Activated naive CD4-positive, alpha-beta T cell treated with anti-CD3 and anti-CD28 coated beads, Interleukin-2, amount 50 U/mL, for 24 hours (primary cell): ENCODE measurements around the gene PDCL3.

Experiments used
- H3K27ac Mint-ChIP-seq: one replicate; pipeline ENCODE4 v1.8.0; 2021; ENCODE audit warnings: mild to moderate bottlenecking, mixed read lengths
- H3K27me3 Mint-ChIP-seq: one replicate; pipeline ENCODE4 v1.8.0; 2021; ENCODE audit warnings: mixed read lengths
- H3K36me3 Mint-ChIP-seq: one replicate; pipeline ENCODE4 v1.8.0; 2021; ENCODE audit warnings: mixed read lengths
- H3K4me1 Mint-ChIP-seq: one replicate; pipeline ENCODE4 v1.8.0; 2021; ENCODE audit warnings: mixed read lengths
- H3K4me3 Mint-ChIP-seq: one replicate; pipeline ENCODE4 v1.8.0; 2021; ENCODE audit warnings: mild to moderate bottlenecking, mixed read lengths
- H3K9me3 Mint-ChIP-seq: one replicate; pipeline ENCODE4 v1.8.0; 2021; ENCODE audit warnings: mixed read lengths

Gene PDCL3

GRCh38 chr2:100544911-100545596 is 17.7 kb upstream of the PDCL3 start:
- Mint-ChIP-seq H3K4me1 (no peaks in the 10 kb centered on the region), H3K27me3 (peaks cover 2% of the 10 kb centered on the region), H3K36me3 (no peaks in the 10 kb centered on the region), H3K4me3 (no peak overlapping the region), H3K9me3 (no peaks in the 10 kb centered on the region), H3K27ac (no peak overlapping the region)

DNA sequence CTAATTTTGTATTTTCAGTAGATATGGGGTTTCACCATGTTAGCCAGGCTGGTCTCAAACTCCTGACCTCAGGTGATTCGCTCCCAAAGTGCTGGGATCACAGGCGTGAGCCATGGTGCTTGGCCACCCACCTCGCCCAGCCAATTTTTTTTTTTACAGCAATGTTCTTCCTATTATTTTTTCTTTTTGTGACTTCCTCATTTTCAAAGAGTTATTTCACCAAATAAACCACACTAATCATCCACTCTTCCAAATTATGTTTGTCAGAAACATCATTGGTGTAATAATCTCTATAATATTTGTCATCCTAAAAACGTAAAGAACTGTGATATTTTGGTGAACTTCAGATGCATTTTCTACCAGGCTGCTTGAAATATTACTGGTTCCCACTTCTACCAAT is 16.3 kb upstream of the PDCL3 start:
- H3K27ac Mint-ChIP-seq: no peak overlapping the region
- H3K36me3 Mint-ChIP-seq: no peaks in the 10 kb centered on the region
- peaks cover 2% of the 10 kb centered on the region for H3K27me3 Mint-ChIP-seq
- no peaks in the 10 kb centered on the region for H3K9me3 Mint-ChIP-seq
- H3K4me3 Mint-ChIP-seq: no peak overlapping the region
- no peaks in the 10 kb centered on the region for H3K4me1 Mint-ChIP-seq

- H3K4me1 Mint-ChIP-seq: peaks cover 2% of the 10 kb centered on the region
- H3K4me3 Mint-ChIP-seq: no peak overlapping the region
- H3K36me3 Mint-ChIP-seq: no peaks in the 10 kb centered on the region
- peaks cover 2% of the 10 kb centered on the region for H3K27me3 Mint-ChIP-seq
- H3K9me3 Mint-ChIP-seq: no peaks in the 10 kb centered on the region
- H3K27ac Mint-ChIP-seq: peak overlapping the region; percentile 79
Observed at GRCh38 chr2:100548771-100549170, 14.0 kb upstream of the PDCL3 start.

DNA sequence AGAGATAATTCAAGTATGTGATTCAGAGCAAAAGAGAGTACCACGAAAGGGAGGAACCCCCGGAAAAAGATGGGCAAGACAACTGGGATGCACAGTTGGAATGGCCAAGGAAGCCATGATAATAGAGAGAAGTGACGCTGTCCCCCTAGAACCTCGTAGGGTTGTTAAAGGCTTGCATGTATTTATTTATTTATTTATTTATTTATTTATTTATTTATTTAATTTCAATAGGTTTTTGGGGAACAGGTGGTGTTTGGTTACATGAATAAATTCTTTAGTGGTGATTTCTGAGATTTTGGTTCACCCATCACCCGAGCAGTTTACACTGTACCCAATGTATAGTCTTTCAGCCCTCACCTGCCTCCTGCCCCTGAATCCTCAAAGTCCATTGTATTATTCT is 11.5 kb upstream of the PDCL3 start:
- Mint-ChIP-seq H3K36me3 (no peaks in the 10 kb centered on the region), H3K27me3 (peaks cover 2% of the 10 kb centered on the region), H3K4me1 (peaks cover 18% of the 10 kb centered on the region), H3K9me3 (no peaks in the 10 kb centered on the region), H3K4me3 (no peak overlapping the region), H3K27ac (no peak overlapping the region)

DNA sequence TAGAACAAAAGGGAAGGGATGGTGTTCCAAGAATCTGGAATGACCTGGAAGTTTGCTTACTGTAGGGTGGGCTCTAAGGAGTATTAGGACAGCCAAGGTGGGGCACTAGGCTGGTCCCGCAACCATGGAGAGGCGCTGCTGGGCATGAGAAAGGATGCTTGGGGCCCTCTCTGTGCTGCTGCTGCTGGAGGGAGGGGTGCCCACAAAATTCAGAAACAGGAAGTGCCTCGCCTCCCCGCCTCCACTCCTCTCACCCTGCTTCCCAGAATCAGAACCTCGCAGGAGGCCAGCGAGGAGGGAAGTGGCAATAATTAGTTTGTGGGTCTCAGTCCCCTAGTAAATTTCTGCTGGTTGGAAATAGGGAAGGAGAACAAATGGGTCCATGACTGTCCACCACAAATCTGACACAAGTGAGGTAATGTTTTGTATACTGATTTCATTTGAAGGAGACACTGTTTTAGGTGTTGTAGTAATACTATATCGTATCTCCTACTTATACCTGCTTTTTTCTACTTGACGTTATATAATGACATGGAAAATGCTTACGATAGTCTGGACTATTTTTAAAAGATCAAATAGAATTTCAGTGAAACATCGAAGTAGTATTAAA is 7.9 kb upstream of the PDCL3 start:
- Mint-ChIP-seq H3K27me3 (no peaks in the 10 kb centered on the region), H3K4me3 (peak overlapping the region; percentile 11), H3K36me3 (no peaks in the 10 kb centered on the region), H3K4me1 (peaks cover 28% of the 10 kb centered on the region), H3K9me3 (no peaks in the 10 kb centered on the region), H3K27ac (peak overlapping the region; percentile 92)

- H3K36me3 Mint-ChIP-seq: no peaks in the 10 kb centered on the region
- peaks cover 36% of the 10 kb centered on the region for H3K4me1 Mint-ChIP-seq
- no peaks in the 10 kb centered on the region for H3K9me3 Mint-ChIP-seq
- H3K27ac Mint-ChIP-seq: no peak overlapping the region
- H3K4me3 Mint-ChIP-seq: no peak overlapping the region
- no peaks in the 10 kb centered on the region for H3K27me3 Mint-ChIP-seq
Observed at GRCh38 chr2:100556746-100557145, 6.0 kb upstream of the PDCL3 start.

GRCh38 chr2:100560216-100560830 is 2.5 kb upstream of the PDCL3 start:
- Mint-ChIP-seq H3K27ac (peak overlapping the region; percentile 76), H3K27me3 (no peaks in the 10 kb centered on the region), H3K4me3 (no peak overlapping the region), H3K9me3 (no peaks in the 10 kb centered on the region), H3K36me3 (no peaks in the 10 kb centered on the region), H3K4me1 (peaks cover 34% of the 10 kb centered on the region)

DNA sequence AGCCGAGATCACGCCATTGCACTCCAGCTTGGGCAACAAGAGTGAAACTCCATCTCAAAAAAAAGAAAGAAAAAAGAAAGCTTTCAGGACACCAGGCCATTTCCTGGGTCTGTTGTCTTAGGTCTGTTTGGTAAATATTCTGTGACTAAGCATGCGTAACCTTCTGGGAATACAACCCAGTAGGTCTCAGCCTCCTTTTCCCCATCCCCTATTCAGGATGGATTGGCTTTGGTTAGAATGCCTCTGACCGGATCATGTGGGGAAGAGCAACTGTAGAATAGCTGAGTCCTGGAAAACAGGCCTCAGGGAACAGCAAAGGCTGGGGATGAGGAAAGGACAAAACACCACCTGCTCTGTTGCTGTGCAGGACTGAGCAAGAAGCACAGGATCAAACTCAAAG is 1.6 kb upstream of the PDCL3 start:
- peak overlapping the region; percentile 76 for H3K27ac Mint-ChIP-seq
- H3K4me3 Mint-ChIP-seq: peak overlapping the region; percentile 30
- no peaks in the 10 kb centered on the region for H3K27me3 Mint-ChIP-seq
- peaks cover 41% of the 10 kb centered on the region for H3K4me1 Mint-ChIP-seq
- peaks cover under 1% of the 10 kb centered on the region for H3K36me3 Mint-ChIP-seq
- H3K9me3 Mint-ChIP-seq: no peaks in the 10 kb centered on the region

GRCh38 chr2:100563407-100564247 is 834 bp downstream of the PDCL3 start:
- peak overlapping the region; percentile 83 for H3K27ac Mint-ChIP-seq
- H3K4me3 Mint-ChIP-seq: peak overlapping the region; percentile 96
- H3K27me3 Mint-ChIP-seq: no peaks in the 10 kb centered on the region
- H3K4me1 Mint-ChIP-seq: peaks cover 44% of the 10 kb centered on the region
- H3K36me3 Mint-ChIP-seq: peaks cover 6% of the 10 kb centered on the region
- no peaks in the 10 kb centered on the region for H3K9me3 Mint-ChIP-seq

DNA sequence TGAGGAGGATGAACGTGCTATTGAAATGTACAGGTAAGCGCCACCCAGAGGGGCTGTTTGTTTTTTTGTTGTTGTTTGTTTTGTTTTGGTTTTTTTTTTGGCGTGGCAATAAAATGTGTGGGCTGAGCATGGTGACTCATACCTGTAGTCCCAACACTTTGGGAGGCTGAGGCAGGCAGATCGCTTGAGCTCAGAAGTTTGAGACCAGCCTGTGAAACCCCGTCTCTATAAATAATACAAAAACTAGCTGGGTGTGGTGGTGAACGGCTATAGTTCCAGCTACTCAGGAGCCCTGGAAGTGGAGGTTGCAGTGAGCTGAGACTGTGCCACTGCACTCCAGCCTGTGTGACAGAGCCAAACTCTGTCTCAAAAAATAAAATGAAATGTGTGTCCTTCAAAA is 6.2 kb downstream of the PDCL3 start:
- H3K27me3 Mint-ChIP-seq: no peaks in the 10 kb centered on the region
- peaks cover 19% of the 10 kb centered on the region for H3K36me3 Mint-ChIP-seq
- H3K4me3 Mint-ChIP-seq: no peak overlapping the region
- H3K27ac Mint-ChIP-seq: no peak overlapping the region
- peaks cover 34% of the 10 kb centered on the region for H3K4me1 Mint-ChIP-seq
- H3K9me3 Mint-ChIP-seq: no peaks in the 10 kb centered on the region

GRCh38 chr2:100571668-100572067 is 8.9 kb downstream of the PDCL3 start:
- peaks cover 20% of the 10 kb centered on the region for H3K36me3 Mint-ChIP-seq
- H3K9me3 Mint-ChIP-seq: no peaks in the 10 kb centered on the region
- no peak overlapping the region for H3K4me3 Mint-ChIP-seq
- H3K27me3 Mint-ChIP-seq: no peaks in the 10 kb centered on the region
- no peak overlapping the region for H3K27ac Mint-ChIP-seq
- peaks cover 13% of the 10 kb centered on the region for H3K4me1 Mint-ChIP-seq

GRCh38 chr2:100577777-100578176 is 15.0 kb downstream of the PDCL3 start:
- Mint-ChIP-seq H3K9me3 (no peaks in the 10 kb centered on the region), H3K36me3 (peaks cover 9% of the 10 kb centered on the region), H3K27me3 (no peaks in the 10 kb centered on the region), H3K4me1 (peaks cover 22% of the 10 kb centered on the region), H3K27ac (no peak overlapping the region), H3K4me3 (no peak overlapping the region)

DNA sequence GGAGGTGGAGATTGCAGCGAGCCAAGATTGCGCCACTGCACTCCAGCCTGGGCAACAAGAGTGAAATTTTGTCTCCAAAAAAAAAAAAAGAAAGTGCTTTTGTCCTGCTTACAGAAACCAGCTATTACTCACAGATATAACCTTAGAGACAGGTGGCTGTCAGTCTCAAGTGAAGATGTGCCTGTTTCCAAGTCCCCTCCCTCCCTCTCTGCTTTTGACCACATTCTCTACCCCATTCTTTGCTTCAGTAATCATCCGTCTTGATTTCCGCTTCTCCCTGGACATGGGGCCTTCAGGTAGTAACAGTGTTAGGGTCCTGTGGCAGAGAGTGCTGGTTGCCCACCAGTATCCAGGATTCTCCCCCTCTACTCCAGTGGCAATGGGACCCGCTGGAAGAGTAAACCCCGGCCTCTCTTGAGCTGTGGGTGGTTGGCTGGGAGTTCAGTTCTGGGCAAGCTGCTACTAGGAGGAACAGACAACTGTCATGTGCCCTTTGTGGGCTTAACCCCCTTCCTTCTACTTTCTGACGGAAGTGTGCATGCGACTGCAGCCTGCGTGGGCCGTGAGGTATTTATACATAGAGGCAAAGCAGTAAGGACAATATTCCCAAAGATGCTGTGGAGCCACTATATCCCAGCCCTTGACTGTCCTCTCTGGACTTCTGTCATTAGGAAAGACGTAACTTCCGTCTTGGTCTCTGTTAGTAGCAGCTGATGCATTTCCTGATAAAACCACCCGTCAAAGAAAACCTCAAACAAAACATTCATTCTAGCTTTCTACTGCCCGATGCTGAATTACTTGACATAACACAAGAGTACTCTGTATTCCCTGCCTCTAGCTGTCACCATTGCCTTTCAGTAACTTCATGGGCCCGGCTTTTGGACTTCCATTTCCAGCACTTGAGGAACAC is 17.8 kb downstream of the PDCL3 start:
- Mint-ChIP-seq H3K27me3 (no peaks in the 10 kb centered on the region), H3K27ac (peak overlapping the region; percentile 59), H3K4me1 (peaks cover 38% of the 10 kb centered on the region), H3K4me3 (peak overlapping the region; percentile 65), H3K9me3 (no peaks in the 10 kb centered on the region), H3K36me3 (peaks cover 3% of the 10 kb centered on the region)

- Mint-ChIP-seq H3K27me3 (no peaks in the 10 kb centered on the region), H3K9me3 (no peaks in the 10 kb centered on the region), H3K4me1 (peaks cover 38% of the 10 kb centered on the region), H3K27ac (peak overlapping the region; percentile 59), H3K4me3 (peak overlapping the region; percentile 65), H3K36me3 (peaks cover 3% of the 10 kb centered on the region)
Observed at GRCh38 chr2:100581277-100581612, 18.5 kb downstream of the PDCL3 start.

DNA sequence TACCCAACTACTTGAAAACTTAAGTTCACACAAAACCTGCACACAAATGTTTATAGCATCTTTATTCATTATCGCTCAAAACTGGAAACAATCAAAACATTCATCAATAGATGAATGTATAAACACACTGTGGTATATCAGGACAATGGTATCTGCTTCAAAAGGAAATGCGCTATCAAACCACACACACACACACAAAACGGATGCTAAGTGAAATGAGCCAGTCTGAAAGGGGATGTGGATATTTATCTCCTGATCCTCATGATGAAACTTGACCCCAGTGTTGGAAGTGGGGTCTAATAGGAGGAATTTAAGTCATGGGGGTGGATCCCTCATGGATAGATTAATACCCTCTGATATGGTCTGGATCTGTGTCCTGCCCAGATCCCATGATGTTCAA is 22.0 kb downstream of the PDCL3 start:
- Mint-ChIP-seq H3K4me3 (no peak overlapping the region), H3K36me3 (no peaks in the 10 kb centered on the region), H3K9me3 (no peaks in the 10 kb centered on the region), H3K27me3 (no peaks in the 10 kb centered on the region), H3K4me1 (peaks cover 54% of the 10 kb centered on the region), H3K27ac (no peak overlapping the region)
